Activated CD4-positive, alpha-beta T cell treated with anti-CD3 and anti-CD28 coated beads, Interleukin-2, amount 10 ng/mL, durations not matched to agents 24 days and 14 days (primary cell): ENCODE results near the gene TSC2. TPM values are rescaled to one million over a fixed set of nuclear protein-coding genes. Genes with fewer than 3 reads are reported as not detected.

Experiments
- DNase-seq: peaks from one replicate; pipeline ENCODE4 v3.0.0; 2022
- H3K27ac Mint-ChIP-seq: one replicate; pipeline ENCODE4 v1.8.0; 2022; ENCODE audit warnings: mild to moderate bottlenecking, mixed read lengths
- H3K27me3 Mint-ChIP-seq: one replicate; pipeline ENCODE4 v1.8.0; 2022; ENCODE audit warnings: mixed read lengths
- H3K36me3 Mint-ChIP-seq: one replicate; pipeline ENCODE4 v1.8.0; 2022; ENCODE audit warnings: low read depth, mild to moderate bottlenecking, mixed read lengths
- H3K4me1 Mint-ChIP-seq: one replicate; pipeline ENCODE4 v1.8.0; 2021; ENCODE audit warnings: mixed read lengths
- H3K4me3 Mint-ChIP-seq: one replicate; pipeline ENCODE4 v1.8.0; 2022; ENCODE audit warnings: mild to moderate bottlenecking, moderate library complexity, mixed read lengths
- H3K9me3 Mint-ChIP-seq: one replicate; pipeline ENCODE4 v1.8.0; 2021; ENCODE audit warnings: mixed read lengths
- intact Hi-C: fragments of 100-400 bp; cut with micrococcal nuclease; formaldehyde crosslinking; loops from one replicate; pipeline ENCODE4 v1.15.1; 2023
- total RNA-seq: library from RNA; stranded (reverse); gene quantifications from 2 replicates; pipeline ENCODE4 v1.2.3, GENCODE V29; 2022

The TSC2 gene
- total RNA-seq, result 98.8 and 99.8 TPM in 2 replicates

- H3K9me3 Mint-ChIP-seq, result no peaks in the 10 kb centered on the region
- intact Hi-C loops, result loop anchor here (1.0 to 5.0 kb wide), 3 partner anchors 24 to 108 kb away; partner anchors contain the start of gene TRAF7
- DNase-seq, result peak; percentile 99
- H3K27ac Mint-ChIP-seq, result peak within 1 kb of the TSS; percentile 83
- H3K4me3 Mint-ChIP-seq, result peak within 1 kb of the TSS; percentile 92
- peaks cover 14% of the 10 kb centered on the region for H3K4me1 Mint-ChIP-seq
- no peaks in the 10 kb centered on the region for H3K27me3 Mint-ChIP-seq
- peaks cover 15% of the 10 kb centered on the region for H3K36me3 Mint-ChIP-seq
Measured at GRCh38 chr16:2047330-2048115, at the start of gene TSC2, which contains the start of gene NTHL1. TSC2 (plus strand) TSS chr16:2047985; CDS start chr16:2048616, 631 bp downstream. NTHL1 (minus strand) TSS chr16:2047834; CDS start chr16:2047823, 11 bp downstream.

- H3K27me3 Mint-ChIP-seq, result no peaks in the 10 kb centered on the region
- H3K4me1 Mint-ChIP-seq, result peaks cover 8% of the 10 kb centered on the region
- intact Hi-C loops, result no loop called here
- DNase-seq, result no peak
- H3K27ac Mint-ChIP-seq, result no peak overlapping the region
- peaks cover 32% of the 10 kb centered on the region for H3K36me3 Mint-ChIP-seq
- H3K4me3 Mint-ChIP-seq, result no peak overlapping the region
- H3K9me3 Mint-ChIP-seq, result no peaks in the 10 kb centered on the region
Measured at GRCh38 chr16:1998360-1998835, 49.4 kb upstream of the TSC2 start.

- peaks cover 32% of the 10 kb centered on the region for H3K36me3 Mint-ChIP-seq
- DNase-seq, result no peak
- H3K27ac Mint-ChIP-seq, result no peak overlapping the region
- H3K27me3 Mint-ChIP-seq, result no peaks in the 10 kb centered on the region
- H3K4me1 Mint-ChIP-seq, result peaks cover 7% of the 10 kb centered on the region
- intact Hi-C loops, result no loop called here
- H3K9me3 Mint-ChIP-seq, result no peaks in the 10 kb centered on the region
- H3K4me3 Mint-ChIP-seq, result no peak overlapping the region
Measured at GRCh38 chr16:1998852-1999801, 48.7 kb upstream of the TSC2 start.

GRCh38 chr16:1999866-2000514 is 47.8 kb upstream of the TSC2 start:
- DNase-seq, result no peak
- no peak overlapping the region for H3K27ac Mint-ChIP-seq
- H3K4me3 Mint-ChIP-seq, result no peak overlapping the region
- no peaks in the 10 kb centered on the region for H3K27me3 Mint-ChIP-seq
- H3K4me1 Mint-ChIP-seq, result peaks cover 11% of the 10 kb centered on the region
- H3K9me3 Mint-ChIP-seq, result no peaks in the 10 kb centered on the region
- peaks cover 32% of the 10 kb centered on the region for H3K36me3 Mint-ChIP-seq
- intact Hi-C loops, result loop anchor here (10.0 kb wide), 1 partner anchor 215 kb away; the partner anchor contains the start of genes BRICD5 and PGP

- Mint-ChIP-seq H3K27me3 (no peaks in the 10 kb centered on the region), H3K4me1 (peaks cover 11% of the 10 kb centered on the region), H3K27ac (no peak overlapping the region), H3K4me3 (no peak overlapping the region), H3K9me3 (no peaks in the 10 kb centered on the region), H3K36me3 (peaks cover 27% of the 10 kb centered on the region)
- intact Hi-C loops, result loop anchor here (10.0 kb wide), 1 partner anchor 214 kb away; the partner anchor contains the start of genes BRICD5 and PGP
- no peak for DNase-seq
Measured at GRCh38 chr16:2001035-2001434, 46.8 kb upstream of the TSC2 start.

- Mint-ChIP-seq H3K4me3 (no peak overlapping the region), H3K27ac (no peak overlapping the region), H3K9me3 (no peaks in the 10 kb centered on the region), H3K4me1 (peaks cover 13% of the 10 kb centered on the region), H3K36me3 (peaks cover 29% of the 10 kb centered on the region), H3K27me3 (no peaks in the 10 kb centered on the region)
- no peak for DNase-seq
- intact Hi-C loops, result loop anchor here (10.0 kb wide), 1 partner anchor 213 kb away; the partner anchor contains the start of genes BRICD5 and PGP
Measured at GRCh38 chr16:2001456-2002355, 46.1 kb upstream of the TSC2 start.

GRCh38 chr16:2002406-2003230 is 45.2 kb upstream of the TSC2 start:
- H3K27ac Mint-ChIP-seq, result no peak overlapping the region
- intact Hi-C loops, result loop anchor here (10.0 kb wide), 1 partner anchor 212 kb away; the partner anchor contains the start of genes BRICD5 and PGP
- H3K36me3 Mint-ChIP-seq, result peaks cover 28% of the 10 kb centered on the region
- H3K27me3 Mint-ChIP-seq, result no peaks in the 10 kb centered on the region
- H3K4me3 Mint-ChIP-seq, result no peak overlapping the region
- DNase-seq, result no peak
- no peaks in the 10 kb centered on the region for H3K9me3 Mint-ChIP-seq
- H3K4me1 Mint-ChIP-seq, result peaks cover 20% of the 10 kb centered on the region

GRCh38 chr16:2003231-2003826 is 44.5 kb upstream of the TSC2 start:
- Mint-ChIP-seq H3K27ac (no peak overlapping the region), H3K4me1 (peaks cover 25% of the 10 kb centered on the region), H3K27me3 (no peaks in the 10 kb centered on the region), H3K36me3 (peaks cover 32% of the 10 kb centered on the region), H3K9me3 (no peaks in the 10 kb centered on the region), H3K4me3 (no peak overlapping the region)
- no peak for DNase-seq
- intact Hi-C loops, result loop anchor here (10.0 kb wide), 1 partner anchor 211 kb away; the partner anchor contains the start of genes BRICD5 and PGP

GRCh38 chr16:2003827-2004641 is 43.8 kb upstream of the TSC2 start:
- intact Hi-C loops, result loop anchor here (10.0 kb wide), 1 partner anchor 211 kb away; the partner anchor contains the start of genes BRICD5 and PGP
- Mint-ChIP-seq H3K9me3 (no peaks in the 10 kb centered on the region), H3K27ac (no peak overlapping the region), H3K36me3 (peaks cover 34% of the 10 kb centered on the region), H3K4me1 (peaks cover 30% of the 10 kb centered on the region), H3K4me3 (no peak overlapping the region), H3K27me3 (no peaks in the 10 kb centered on the region)
- peak; percentile 97 for DNase-seq

- no peak overlapping the region for H3K27ac Mint-ChIP-seq
- DNase-seq, result no peak
- no peak overlapping the region for H3K4me3 Mint-ChIP-seq
- intact Hi-C loops, result loop anchor here (5.0 to 10.0 kb wide), 3 partner anchors 33 to 247 kb away; partner anchors contain the start of genes BRICD5, ECI1, PGP and TBL3
- H3K36me3 Mint-ChIP-seq, result peaks cover 33% of the 10 kb centered on the region
- H3K9me3 Mint-ChIP-seq, result no peaks in the 10 kb centered on the region
- H3K27me3 Mint-ChIP-seq, result no peaks in the 10 kb centered on the region
- H3K4me1 Mint-ChIP-seq, result peaks cover 30% of the 10 kb centered on the region
Measured at GRCh38 chr16:2004795-2005517, 42.8 kb upstream of the TSC2 start.
